Measurements from ENCODE around the gene HPCAL1.

HPCAL1 gene

GRCh38 chr2:10337449-10338269 lies 35.0 kb downstream of the HPCAL1 start:
- DNase-seq (ENCODE audit: low spot score), result no peak

GRCh38 chr2:10338270-10339188 lies 35.8 kb downstream of the HPCAL1 start:
- no peak for DNase-seq (ENCODE audit: low spot score)

GRCh38 chr2:10339647-10340592 lies 37.2 kb downstream of the HPCAL1 start:
- no peak for DNase-seq (ENCODE audit: low spot score)

GRCh38 chr2:10340593-10340975 lies 37.9 kb downstream of the HPCAL1 start:
- no peak for DNase-seq (ENCODE audit: low spot score)

GRCh38 chr2:10341193-10341592 lies 38.5 kb downstream of the HPCAL1 start:
- no peak for DNase-seq (ENCODE audit: low spot score)

GRCh38 chr2:10342245-10342951 lies 39.7 kb downstream of the HPCAL1 start:
- no peak for DNase-seq (ENCODE audit: low spot score)

GRCh38 chr2:10343191-10343590 lies 40.5 kb downstream of the HPCAL1 start:
- no peak for DNase-seq (ENCODE audit: low spot score)

- DNase-seq (ENCODE audit: low spot score), result no peak
Measured at GRCh38 chr2:10343658-10344057, 41.0 kb downstream of the HPCAL1 start.

GRCh38 chr2:10344105-10345066 lies 41.7 kb downstream of the HPCAL1 start:
- no peak for DNase-seq (ENCODE audit: low spot score)

GRCh38 chr2:10345126-10345525 lies 42.4 kb downstream of the HPCAL1 start:
- no peak for DNase-seq (ENCODE audit: low spot score)

- DNase-seq (ENCODE audit: low spot score), result no peak
Measured at GRCh38 chr2:10345813-10346212, 43.1 kb downstream of the HPCAL1 start.

- DNase-seq (ENCODE audit: low spot score), result no peak
Measured at GRCh38 chr2:10346929-10347561, 44.3 kb downstream of the HPCAL1 start.

GRCh38 chr2:10347562-10347948 lies 44.9 kb downstream of the HPCAL1 start:
- DNase-seq (ENCODE audit: low spot score), result no peak

GRCh38 chr2:10348891-10349290 lies 46.2 kb downstream of the HPCAL1 start:
- DNase-seq (ENCODE audit: low spot score), result no peak

- DNase-seq (ENCODE audit: low spot score), result no peak
Measured at GRCh38 chr2:10350761-10351160, 48.1 kb downstream of the HPCAL1 start.

- no peak for DNase-seq (ENCODE audit: low spot score)
Measured at GRCh38 chr2:10352361-10352760, 49.7 kb downstream of the HPCAL1 start.

- DNase-seq (ENCODE audit: low spot score), result no peak
Measured at GRCh38 chr2:10352972-10353371, 50.3 kb downstream of the HPCAL1 start.

GRCh38 chr2:10353931-10354330 lies 51.2 kb downstream of the HPCAL1 start:
- DNase-seq (ENCODE audit: low spot score), result no peak

- no peak for DNase-seq (ENCODE audit: low spot score)
Measured at GRCh38 chr2:10354399-10354798, 51.7 kb downstream of the HPCAL1 start.

Data from RKO (cell line).